ENCODE results near the gene CDY1B.
"Not testable (repeated sequence)": the region's sequence is repeated elsewhere in the genome, so short reads cannot be mapped to it uniquely, and the experiment has no call there.

Gene CDY1B

GRCh38 chrY:24047919-24048318, at the start of gene CDY1B:
Gene CDY1B (minus strand): TSS chrY:24048019. CDS start chrY:24047688, 331 bp downstream.
- DNase-seq: not testable (repeated sequence)

- DNase-seq: not testable (repeated sequence)
Observed at GRCh38 chrY:24049525-24049924, 1.7 kb upstream of the CDY1B start.

GRCh38 chrY:24043209-24043608, 4.6 kb downstream of the CDY1B start:
- DNase-seq: not testable (repeated sequence)

- DNase-seq: not testable (repeated sequence)
Observed at GRCh38 chrY:24039008-24039718, 8.7 kb downstream of the CDY1B start.

- DNase-seq: not testable (repeated sequence)
Observed at GRCh38 chrY:24026212-24027103, 21.4 kb downstream of the CDY1B start.
